WTC11 (cell line): ENCODE measurements around the gene MFAP3L. TPM values are rescaled to one million over a fixed set of nuclear protein-coding genes. Genes with fewer than 3 reads are reported as not detected.
A peak's percentile ranks its signal among the peaks of the same experiment; 100 is the strongest.

Experiments used
- ATAC-seq: fragments of 200-7000 bp; cut with Tn5 transposase; 2 replicates; pipeline ENCODE4 v1.10.0; 2021; ENCODE audit warnings: mild to moderate bottlenecking, moderate library complexity
- CTCF ChIA-PET: fragments of 300-600 bp; sonication (Branson Sonifier 250); formaldehyde crosslinking; loops from one replicate; lab custom pipeline; 2021; ENCODE audit warnings: antibody characterized with exemption; lab: Charles Lee
- POLR2A ChIA-PET: fragments of 350-600 bp; sonication (Branson Sonifier 250); formaldehyde crosslinking; loops from one replicate; lab custom pipeline; 2021; ENCODE audit warnings: antibody characterized with exemption; lab: Charles Lee
- DNase-seq: peaks from one replicate; pipeline ENCODE4 v3.0.0; 2021; ENCODE audit warnings: low spot score
- H3K27ac Mint-ChIP-seq: 2 replicates; pipeline ENCODE4 v1.8.0; 2021; ENCODE audit warnings: mixed read lengths
- H3K27me3 Mint-ChIP-seq: 2 replicates; pipeline ENCODE4 v1.8.0; 2021; ENCODE audit warnings: low read depth, mild to moderate bottlenecking, moderate library complexity, mixed read lengths
- H3K36me3 Mint-ChIP-seq: 2 replicates; pipeline ENCODE4 v1.8.0; 2021; ENCODE audit warnings: mixed read lengths
- H3K4me1 Mint-ChIP-seq: 2 replicates; pipeline ENCODE4 v1.8.0; 2022; ENCODE audit warnings: mixed read lengths
- H3K4me3 Mint-ChIP-seq: 2 replicates; pipeline ENCODE4 v1.8.0; 2021; ENCODE audit warnings: mild to moderate bottlenecking, moderate library complexity, mixed read lengths
- H3K9me3 Mint-ChIP-seq: 2 replicates; pipeline ENCODE4 v1.8.0; 2021; ENCODE audit warnings: mixed read lengths
- CBFB ChIP-seq: sonication (generic); formaldehyde crosslinking; IDR thresholded peaks from 2 replicates; pipeline ENCODE4 v1.8.1; 2022; ENCODE audit warnings: mild to moderate bottlenecking, low read depth, missing genetic modification reagents
- CREM ChIP-seq: sonication (generic); formaldehyde crosslinking; IDR thresholded peaks from 2 replicates; pipeline ENCODE4 v1.8.1; 2022; ENCODE audit warnings: mild to moderate bottlenecking, missing genetic modification reagents, moderate library complexity
- E2F4 ChIP-seq: sonication (generic); formaldehyde crosslinking; IDR thresholded peaks from 2 replicates; pipeline ENCODE4 v1.8.1; 2022; ENCODE audit warnings: low read depth, mild to moderate bottlenecking, moderate library complexity, missing genetic modification reagents, borderline replicate concordance
- ELF4 ChIP-seq: sonication (generic); formaldehyde crosslinking; IDR thresholded peaks from 2 replicates; pipeline ENCODE4 v1.8.1; 2022; ENCODE audit warnings: low read depth, mild to moderate bottlenecking, moderate library complexity, missing genetic modification reagents
- EMX1 ChIP-seq: fragments of 250-450 bp; sonication (Bioruptor Pico); IDR thresholded peaks from 2 replicates; pipeline ENCODE4 v1.8.0; 2021; ENCODE audit warnings: mild to moderate bottlenecking
- FOXJ3 ChIP-seq: sonication (generic); formaldehyde crosslinking; IDR thresholded peaks from 2 replicates; pipeline ENCODE4 v1.9.0; 2021; ENCODE audit warnings: missing genetic modification reagents, mild to moderate bottlenecking, borderline replicate concordance
- FOXP1 ChIP-seq: sonication (generic); formaldehyde crosslinking; IDR thresholded peaks from 2 replicates; pipeline ENCODE4 v1.8.0; 2022; ENCODE audit warnings: missing genetic modification reagents, mild to moderate bottlenecking, moderate library complexity, borderline replicate concordance
- GRHL2 ChIP-seq: fragments of 250-450 bp; sonication (Bioruptor Pico); IDR thresholded peaks from 2 replicates; pipeline ENCODE4 v1.8.0; 2022; ENCODE audit warnings: mild to moderate bottlenecking, moderate library complexity; ENCODE audit not compliant: insufficient replicate concordance, severe bottlenecking
- NR2C2 ChIP-seq: sonication (generic); formaldehyde crosslinking; IDR thresholded peaks from 2 replicates; pipeline ENCODE4 v1.8.0; 2022; ENCODE audit warnings: mild to moderate bottlenecking, missing genetic modification reagents
- SMAD3 ChIP-seq: sonication (generic); formaldehyde crosslinking; IDR thresholded peaks from 2 replicates; pipeline ENCODE4 v1.8.0; 2022; ENCODE audit warnings: missing genetic modification reagents, mild to moderate bottlenecking, borderline replicate concordance
- STAT6 ChIP-seq: sonication (generic); formaldehyde crosslinking; conservative IDR thresholded peaks from 2 replicates; pipeline ENCODE4 v1.8.1; 2023; ENCODE audit warnings: mild to moderate bottlenecking, low read depth, missing genetic modification reagents, moderate library complexity
- TCF7 ChIP-seq: sonication (generic); formaldehyde crosslinking; IDR thresholded peaks from 2 replicates; pipeline ENCODE4 v1.8.0; 2022; ENCODE audit warnings: mild to moderate bottlenecking, low read depth, missing genetic modification reagents, moderate library complexity
- TP53 ChIP-seq: sonication (generic); formaldehyde crosslinking; IDR thresholded peaks from 2 replicates; pipeline ENCODE4 v1.8.1; 2023; ENCODE audit warnings: mild to moderate bottlenecking, missing genetic modification reagents
- ZNF232 ChIP-seq: sonication (generic); formaldehyde crosslinking; IDR thresholded peaks from 2 replicates; pipeline ENCODE4 v1.8.0; 2022; ENCODE audit warnings: mild to moderate bottlenecking, missing genetic modification reagents
- total RNA-seq: library from RNA; stranded (reverse); gene quantifications from 3 replicates; pipeline ENCODE4 v1.2.3, GENCODE V29; 2021
- TF ChIP-seq, protein P1 (sequence below): fragments of 250-450 bp; sonication (Bioruptor Pico); IDR thresholded peaks from 2 replicates; pipeline ENCODE4 v1.9.0; 2021; ENCODE audit warnings: mild to moderate bottlenecking, borderline replicate concordance
- TF ChIP-seq, protein P2 (sequence below): sonication (generic); formaldehyde crosslinking; IDR thresholded peaks from 2 replicates; pipeline ENCODE4 v1.8.1; 2022; ENCODE audit warnings: mild to moderate bottlenecking, missing genetic modification reagents, moderate library complexity, borderline replicate concordance
- TF ChIP-seq, protein P3 (sequence below): sonication (generic); formaldehyde crosslinking; IDR thresholded peaks from 2 replicates; pipeline ENCODE4 v1.8.1; 2023; ENCODE audit warnings: mild to moderate bottlenecking, missing genetic modification reagents

Gene MFAP3L
- total RNA-seq, 1 experiment from 2014 or later: 31.3 TPM

GRCh38 chr4:170040031-170040680 lies 14.0 kb upstream of the MFAP3L start (continued):
- TF ChIP-seq, protein P1, sequence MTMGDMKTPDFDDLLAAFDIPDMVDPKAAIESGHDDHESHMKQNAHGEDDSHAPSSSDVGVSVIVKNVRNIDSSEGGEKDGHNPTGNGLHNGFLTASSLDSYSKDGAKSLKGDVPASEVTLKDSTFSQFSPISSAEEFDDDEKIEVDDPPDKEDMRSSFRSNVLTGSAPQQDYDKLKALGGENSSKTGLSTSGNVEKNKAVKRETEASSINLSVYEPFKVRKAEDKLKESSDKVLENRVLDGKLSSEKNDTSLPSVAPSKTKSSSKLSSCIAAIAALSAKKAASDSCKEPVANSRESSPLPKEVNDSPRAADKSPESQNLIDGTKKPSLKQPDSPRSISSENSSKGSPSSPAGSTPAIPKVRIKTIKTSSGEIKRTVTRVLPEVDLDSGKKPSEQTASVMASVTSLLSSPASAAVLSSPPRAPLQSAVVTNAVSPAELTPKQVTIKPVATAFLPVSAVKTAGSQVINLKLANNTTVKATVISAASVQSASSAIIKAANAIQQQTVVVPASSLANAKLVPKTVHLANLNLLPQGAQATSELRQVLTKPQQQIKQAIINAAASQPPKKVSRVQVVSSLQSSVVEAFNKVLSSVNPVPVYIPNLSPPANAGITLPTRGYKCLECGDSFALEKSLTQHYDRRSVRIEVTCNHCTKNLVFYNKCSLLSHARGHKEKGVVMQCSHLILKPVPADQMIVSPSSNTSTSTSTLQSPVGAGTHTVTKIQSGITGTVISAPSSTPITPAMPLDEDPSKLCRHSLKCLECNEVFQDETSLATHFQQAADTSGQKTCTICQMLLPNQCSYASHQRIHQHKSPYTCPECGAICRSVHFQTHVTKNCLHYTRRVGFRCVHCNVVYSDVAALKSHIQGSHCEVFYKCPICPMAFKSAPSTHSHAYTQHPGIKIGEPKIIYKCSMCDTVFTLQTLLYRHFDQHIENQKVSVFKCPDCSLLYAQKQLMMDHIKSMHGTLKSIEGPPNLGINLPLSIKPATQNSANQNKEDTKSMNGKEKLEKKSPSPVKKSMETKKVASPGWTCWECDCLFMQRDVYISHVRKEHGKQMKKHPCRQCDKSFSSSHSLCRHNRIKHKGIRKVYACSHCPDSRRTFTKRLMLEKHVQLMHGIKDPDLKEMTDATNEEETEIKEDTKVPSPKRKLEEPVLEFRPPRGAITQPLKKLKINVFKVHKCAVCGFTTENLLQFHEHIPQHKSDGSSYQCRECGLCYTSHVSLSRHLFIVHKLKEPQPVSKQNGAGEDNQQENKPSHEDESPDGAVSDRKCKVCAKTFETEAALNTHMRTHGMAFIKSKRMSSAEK (CRISPR knock-in tag): no peak
- TF ChIP-seq TCF7 (no peak), E2F4 (CRISPR knock-in tag) (no peak), FOXP1 (no peak), FOXJ3 (CRISPR knock-in tag) (no peak), GRHL2 (CRISPR knock-in tag) (no peak), ZNF232 (CRISPR knock-in tag) (no peak), TP53 (CRISPR knock-in tag) (no peak)
- TF ChIP-seq, all 79 proteins: peak for 0

- Mint-ChIP-seq H3K36me3 (no peaks in the 10 kb centered on the region), H3K27ac (peak overlapping the region; percentile 22; the same call in 1 of the 2 replicates), H3K4me3 (no peak overlapping the region), H3K9me3 (no peaks in the 10 kb centered on the region), H3K27me3 (no peaks in the 10 kb centered on the region), H3K4me1 (peaks cover 14% of the 10 kb centered on the region)
- CTCF ChIA-PET: interaction anchor here (0.6 kb wide), 1 partner anchor 228 kb away, joined by 3 read pairs; no protein-coding TSS in a partner anchor
- TF ChIP-seq CREM (CRISPR knock-in tag) (no peak), CBFB (CRISPR knock-in tag) (no peak), STAT6 (CRISPR knock-in tag) (no peak), EMX1 (CRISPR knock-in tag) (no peak), SMAD3 (CRISPR knock-in tag) (no peak), NR2C2 (no peak), ELF4 (CRISPR knock-in tag) (no peak)
- TF ChIP-seq, protein P2, sequence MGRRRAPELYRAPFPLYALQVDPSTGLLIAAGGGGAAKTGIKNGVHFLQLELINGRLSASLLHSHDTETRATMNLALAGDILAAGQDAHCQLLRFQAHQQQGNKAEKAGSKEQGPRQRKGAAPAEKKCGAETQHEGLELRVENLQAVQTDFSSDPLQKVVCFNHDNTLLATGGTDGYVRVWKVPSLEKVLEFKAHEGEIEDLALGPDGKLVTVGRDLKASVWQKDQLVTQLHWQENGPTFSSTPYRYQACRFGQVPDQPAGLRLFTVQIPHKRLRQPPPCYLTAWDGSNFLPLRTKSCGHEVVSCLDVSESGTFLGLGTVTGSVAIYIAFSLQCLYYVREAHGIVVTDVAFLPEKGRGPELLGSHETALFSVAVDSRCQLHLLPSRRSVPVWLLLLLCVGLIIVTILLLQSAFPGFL: no peak
- TF ChIP-seq, protein P3, sequence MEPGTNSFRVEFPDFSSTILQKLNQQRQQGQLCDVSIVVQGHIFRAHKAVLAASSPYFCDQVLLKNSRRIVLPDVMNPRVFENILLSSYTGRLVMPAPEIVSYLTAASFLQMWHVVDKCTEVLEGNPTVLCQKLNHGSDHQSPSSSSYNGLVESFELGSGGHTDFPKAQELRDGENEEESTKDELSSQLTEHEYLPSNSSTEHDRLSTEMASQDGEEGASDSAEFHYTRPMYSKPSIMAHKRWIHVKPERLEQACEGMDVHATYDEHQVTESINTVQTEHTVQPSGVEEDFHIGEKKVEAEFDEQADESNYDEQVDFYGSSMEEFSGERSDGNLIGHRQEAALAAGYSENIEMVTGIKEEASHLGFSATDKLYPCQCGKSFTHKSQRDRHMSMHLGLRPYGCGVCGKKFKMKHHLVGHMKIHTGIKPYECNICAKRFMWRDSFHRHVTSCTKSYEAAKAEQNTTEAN (CRISPR knock-in tag): no peak
- DNase-seq: no peak
- POLR2A ChIA-PET: interaction anchor here (1.0 kb wide), 1 partner anchor 98 kb away, joined by 4 read pairs; no protein-coding TSS in a partner anchor
- ATAC-seq: peak; percentile 60
Measured at GRCh38 chr4:170038769-170039168, 12.6 kb upstream of the MFAP3L start.
